Testis (tissue), 2 donors: ENCODE measurements around the gene DGAT2.

Experiments used
- POLR2A ChIP-seq: fragments of 450-650 bp; IDR thresholded peaks from one replicate; pipeline ENCODE4 v1.6.1; 2017; ENCODE audit warnings: antibody characterized with exemption, mild to moderate bottlenecking, moderate library complexity
- TF ChIP-seq, protein P1 (sequence below), 3 experiments: fragments of 450-650 bp in 2 of 3; fragments of 200-600 bp in 1 of 3; sonication (generic) in 1 of 3; IDR thresholded peaks; one replicate each; pipeline ENCODE4 v1.5.1; 2016 to 2019; ENCODE audit warnings: antibody characterized with exemption in 3 of 3, mild to moderate bottlenecking in 2 of 3, moderate library complexity in 1 of 3

GRCh38 chr11:75811485-75811884 is 42.9 kb downstream of the DGAT2 start:
- TF ChIP-seq, protein P1, sequence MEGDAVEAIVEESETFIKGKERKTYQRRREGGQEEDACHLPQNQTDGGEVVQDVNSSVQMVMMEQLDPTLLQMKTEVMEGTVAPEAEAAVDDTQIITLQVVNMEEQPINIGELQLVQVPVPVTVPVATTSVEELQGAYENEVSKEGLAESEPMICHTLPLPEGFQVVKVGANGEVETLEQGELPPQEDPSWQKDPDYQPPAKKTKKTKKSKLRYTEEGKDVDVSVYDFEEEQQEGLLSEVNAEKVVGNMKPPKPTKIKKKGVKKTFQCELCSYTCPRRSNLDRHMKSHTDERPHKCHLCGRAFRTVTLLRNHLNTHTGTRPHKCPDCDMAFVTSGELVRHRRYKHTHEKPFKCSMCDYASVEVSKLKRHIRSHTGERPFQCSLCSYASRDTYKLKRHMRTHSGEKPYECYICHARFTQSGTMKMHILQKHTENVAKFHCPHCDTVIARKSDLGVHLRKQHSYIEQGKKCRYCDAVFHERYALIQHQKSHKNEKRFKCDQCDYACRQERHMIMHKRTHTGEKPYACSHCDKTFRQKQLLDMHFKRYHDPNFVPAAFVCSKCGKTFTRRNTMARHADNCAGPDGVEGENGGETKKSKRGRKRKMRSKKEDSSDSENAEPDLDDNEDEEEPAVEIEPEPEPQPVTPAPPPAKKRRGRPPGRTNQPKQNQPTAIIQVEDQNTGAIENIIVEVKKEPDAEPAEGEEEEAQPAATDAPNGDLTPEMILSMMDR (IDR thresholded peaks at IDR 0.05), result no peak
- no peak for TF ChIP-seq POLR2A
